22Rv1 (cell line): ENCODE results near the gene RBM25.

ENCODE experiments used
- H3K27ac ChIP-seq: fragments of 450-650 bp; 2 replicates; pipeline ENCODE4 v1.5.1; 2017
- ZFX ChIP-seq: fragments of 450-650 bp; IDR thresholded peaks from 2 replicates; pipeline ENCODE4 v1.6.1; 2017; ENCODE audit warnings: antibody characterized with exemption, borderline replicate concordance
- TF ChIP-seq, protein P1 (sequence below): fragments of 450-650 bp; IDR thresholded peaks from 2 replicates; pipeline ENCODE4 v1.5.1; 2017; ENCODE audit warnings: mild to moderate bottlenecking

The RBM25 gene

DNA sequence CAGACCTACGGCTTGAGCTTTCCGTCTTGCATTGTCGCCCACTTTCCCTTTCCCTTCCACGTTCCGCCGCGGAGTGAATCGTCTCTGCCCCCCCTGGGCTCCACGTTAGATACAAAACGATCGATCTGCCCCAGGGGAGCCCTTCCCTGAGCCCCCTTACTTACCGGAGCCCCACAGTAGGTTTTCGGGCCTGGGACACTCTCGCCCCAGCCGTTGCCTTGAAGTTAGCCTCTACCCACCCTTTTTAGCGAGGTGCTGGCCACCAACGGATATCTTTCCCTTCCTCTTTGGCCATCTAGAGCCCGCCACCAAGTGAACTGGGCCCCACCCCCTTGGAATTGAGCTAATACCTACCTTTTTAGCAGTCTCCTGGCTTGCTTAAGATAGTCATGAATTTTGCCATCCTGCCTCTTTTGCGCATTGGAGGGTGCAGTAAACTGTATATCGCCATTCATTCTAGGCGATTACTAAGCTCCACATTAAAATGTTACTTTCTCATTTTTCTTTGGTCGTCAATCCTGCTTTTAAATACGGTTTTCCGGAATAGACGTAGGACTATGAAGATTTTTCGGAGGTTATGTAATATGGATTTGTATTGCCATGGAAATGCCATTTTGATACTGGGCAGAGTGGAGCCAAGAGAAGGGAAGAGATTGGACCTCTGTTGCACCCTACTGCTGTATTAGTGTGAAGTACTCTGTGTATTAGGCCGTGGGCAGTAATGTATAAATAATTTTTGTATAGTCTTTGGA lies 764 bp downstream of the RBM25 start:
- H3K27ac ChIP-seq, result peak overlapping the region; percentile 92
- no peak for TF ChIP-seq ZFX
- TF ChIP-seq, protein P1, sequence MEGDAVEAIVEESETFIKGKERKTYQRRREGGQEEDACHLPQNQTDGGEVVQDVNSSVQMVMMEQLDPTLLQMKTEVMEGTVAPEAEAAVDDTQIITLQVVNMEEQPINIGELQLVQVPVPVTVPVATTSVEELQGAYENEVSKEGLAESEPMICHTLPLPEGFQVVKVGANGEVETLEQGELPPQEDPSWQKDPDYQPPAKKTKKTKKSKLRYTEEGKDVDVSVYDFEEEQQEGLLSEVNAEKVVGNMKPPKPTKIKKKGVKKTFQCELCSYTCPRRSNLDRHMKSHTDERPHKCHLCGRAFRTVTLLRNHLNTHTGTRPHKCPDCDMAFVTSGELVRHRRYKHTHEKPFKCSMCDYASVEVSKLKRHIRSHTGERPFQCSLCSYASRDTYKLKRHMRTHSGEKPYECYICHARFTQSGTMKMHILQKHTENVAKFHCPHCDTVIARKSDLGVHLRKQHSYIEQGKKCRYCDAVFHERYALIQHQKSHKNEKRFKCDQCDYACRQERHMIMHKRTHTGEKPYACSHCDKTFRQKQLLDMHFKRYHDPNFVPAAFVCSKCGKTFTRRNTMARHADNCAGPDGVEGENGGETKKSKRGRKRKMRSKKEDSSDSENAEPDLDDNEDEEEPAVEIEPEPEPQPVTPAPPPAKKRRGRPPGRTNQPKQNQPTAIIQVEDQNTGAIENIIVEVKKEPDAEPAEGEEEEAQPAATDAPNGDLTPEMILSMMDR, result no peak

DNA sequence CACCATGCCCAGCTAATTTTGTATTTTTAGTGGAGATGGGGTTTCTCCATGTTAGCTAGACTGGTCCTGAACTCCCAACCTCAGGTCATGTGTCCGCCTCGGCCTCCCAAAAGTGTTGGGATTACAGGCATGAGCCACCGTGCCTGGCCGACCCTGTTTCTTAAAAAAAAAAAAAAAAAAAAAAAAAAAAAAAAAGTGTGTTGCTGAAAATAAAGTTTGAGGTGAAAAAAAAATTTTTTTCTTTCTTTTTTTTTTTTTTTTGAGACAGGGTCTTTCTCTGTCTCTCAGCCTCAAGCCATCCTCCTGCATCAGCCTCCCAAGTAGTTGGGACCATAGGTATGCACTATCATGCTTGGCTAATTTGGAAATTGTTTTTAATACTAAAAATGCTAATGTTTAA lies 11.3 kb downstream of the RBM25 start:
- H3K27ac ChIP-seq, result no peak overlapping the region
- no peak for TF ChIP-seq ZFX

DNA sequence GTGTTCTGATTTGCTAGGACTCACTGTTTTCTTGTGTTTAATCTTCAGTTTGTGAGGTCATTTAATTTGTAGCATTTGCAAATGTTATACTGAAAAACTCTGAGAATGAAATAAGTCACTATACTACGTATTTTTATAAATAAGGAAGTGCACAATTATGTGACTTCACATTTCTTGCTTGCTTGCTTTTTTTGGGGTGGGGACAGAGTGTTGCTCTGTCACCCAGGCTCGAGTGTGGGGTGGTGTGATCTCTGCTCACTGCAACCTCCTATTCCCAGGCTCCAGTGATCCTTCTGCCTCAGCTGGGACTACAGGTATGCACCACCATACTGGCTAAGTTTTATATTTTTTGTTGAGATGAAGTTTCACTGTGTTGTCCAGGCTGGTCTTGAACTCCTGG lies 32.7 kb downstream of the RBM25 start:
- no peak overlapping the region for H3K27ac ChIP-seq
- TF ChIP-seq, protein P1, result no peak
- no peak for TF ChIP-seq ZFX

DNA sequence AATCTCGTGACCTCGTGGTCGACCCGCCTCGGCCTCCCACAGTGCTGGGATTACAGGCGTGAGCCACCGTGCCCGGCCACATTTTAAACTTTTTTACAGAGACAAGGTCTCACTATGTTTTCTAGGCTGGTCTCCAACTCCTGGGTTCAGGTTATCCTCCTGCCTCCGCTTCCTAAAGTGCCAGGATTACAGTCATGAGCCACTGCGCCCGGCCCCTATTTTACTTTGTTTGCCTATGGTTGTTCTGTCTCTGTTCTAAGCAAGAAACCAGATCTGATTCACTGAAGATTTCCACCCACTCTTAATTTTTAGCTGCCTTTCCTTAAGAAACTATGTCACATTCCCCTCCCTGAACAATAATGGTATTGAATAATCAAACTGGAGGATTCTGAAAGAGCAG lies 39.1 kb downstream of the RBM25 start:
- no peak overlapping the region for H3K27ac ChIP-seq
- TF ChIP-seq, protein P1, result no peak
- TF ChIP-seq ZFX, result no peak

DNA sequence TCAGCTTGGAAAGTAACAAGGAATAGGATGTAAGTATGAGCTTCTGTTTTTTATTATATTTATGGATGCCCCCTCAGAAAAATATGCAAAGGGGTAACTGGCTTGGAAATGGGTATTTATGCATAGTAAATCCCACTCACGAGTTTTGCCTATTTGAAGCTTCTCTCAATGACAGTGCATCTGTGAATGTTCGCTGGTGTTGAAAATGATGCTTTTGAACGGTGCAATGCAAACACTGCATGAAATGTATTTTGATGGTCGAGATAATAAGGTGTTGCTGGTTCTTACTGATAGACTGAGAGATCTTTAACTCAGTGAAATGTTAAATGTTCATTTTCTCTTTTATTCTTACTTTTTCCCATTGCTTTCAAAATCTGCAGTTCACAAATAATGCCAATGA lies 42.0 kb downstream of the RBM25 start:
- TF ChIP-seq, protein P1, result no peak
- no peak for TF ChIP-seq ZFX
- no peak overlapping the region for H3K27ac ChIP-seq

DNA sequence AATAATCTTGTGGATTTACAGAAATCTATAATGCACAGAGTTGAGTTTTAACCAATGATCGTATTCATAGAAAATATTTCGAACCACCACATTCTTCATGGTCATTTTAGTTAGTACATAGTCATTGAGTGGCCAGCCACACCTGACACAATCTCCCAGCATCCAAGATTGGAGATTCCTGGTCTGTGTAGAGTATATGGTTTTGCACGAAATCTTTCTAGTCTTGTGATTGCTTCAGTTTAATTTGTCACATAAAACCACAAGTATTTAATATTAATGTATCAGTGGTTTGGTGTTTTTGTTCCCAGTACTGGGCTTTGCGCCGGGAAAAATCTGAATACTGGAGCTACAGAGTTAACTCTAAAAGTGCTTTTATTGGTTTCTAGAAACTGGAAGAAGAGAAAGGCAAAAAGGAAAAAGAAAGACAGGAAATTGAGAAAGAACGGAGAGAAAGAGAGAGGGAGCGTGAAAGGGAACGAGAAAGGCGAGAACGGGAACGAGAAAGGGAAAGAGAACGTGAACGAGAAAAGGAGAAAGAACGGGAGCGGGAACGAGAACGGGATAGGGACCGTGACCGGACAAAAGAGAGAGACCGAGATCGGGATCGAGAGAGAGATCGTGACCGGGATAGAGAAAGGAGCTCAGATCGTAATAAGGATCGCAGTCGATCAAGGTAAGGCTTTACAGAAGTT lies 44.6 kb downstream of the RBM25 start:
- TF ChIP-seq, protein P1, result no peak
- no peak for TF ChIP-seq ZFX
- H3K27ac ChIP-seq, result no peak overlapping the region

DNA sequence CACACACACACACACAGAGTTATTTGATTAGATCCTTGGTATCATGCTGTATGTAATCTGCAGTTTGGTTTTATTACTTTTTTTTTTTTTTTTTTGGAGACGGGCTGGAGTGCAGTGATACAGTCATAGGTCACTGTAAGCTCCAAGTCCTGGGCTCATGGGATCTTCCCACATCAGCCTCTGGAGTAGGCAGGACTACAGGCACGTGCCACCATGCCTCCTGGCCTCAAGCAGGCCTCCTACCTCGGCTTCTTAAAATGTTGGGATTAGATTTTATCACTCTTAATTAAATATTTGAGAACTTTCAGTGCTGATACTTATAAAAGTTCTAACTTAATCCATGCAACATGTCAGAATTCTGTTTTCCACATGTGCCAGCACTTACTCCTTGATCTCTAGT lies 46.7 kb downstream of the RBM25 start:
- TF ChIP-seq, protein P1, result no peak
- peak overlapping the region; percentile 48 for H3K27ac ChIP-seq
